Esophagus muscularis mucosa (tissue), 4 donors: Measurements from ENCODE around the gene MYRIP. TPM values are rescaled to one million over a fixed set of nuclear protein-coding genes. Genes with fewer than 3 reads are reported as not detected.

Experiments
- DNase-seq: peaks from one replicate; pipeline ENCODE4 v3.0.0-alpha.2; 2017; ENCODE audit errors: extremely low spot score
- H3K27ac ChIP-seq, 4 donors: fragments of 200-600 bp; sonication (generic); replicated peaks in 1 of 4; 1 replicate in 3 of 4; 2 replicates in 1 of 4; pipeline ENCODE4 v1.5.1; 2016 to 2019; ENCODE audit warnings: mild to moderate bottlenecking in 1 of 4
- H3K27me3 ChIP-seq, 4 donors: fragments of 200-600 bp; sonication (generic); one replicate each; pipeline versions ENCODE4 v1.5.1 to v1.6.0; 2016 to 2019
- H3K36me3 ChIP-seq, 4 donors: fragments of 200-600 bp; sonication (generic); one replicate each; pipeline ENCODE4 v1.5.1; 2016 to 2019
- H3K4me1 ChIP-seq, 4 donors: fragments of 200-600 bp; sonication (generic); one replicate each; pipeline ENCODE4 v1.5.1; 2016 to 2019
- H3K4me3 ChIP-seq, 4 donors: fragments of 200-600 bp; sonication (generic); 1 replicate in 2 of 4; 2 replicates in 2 of 4; pipeline ENCODE4 v1.5.1; 2016 to 2019; ENCODE audit warnings: mild to moderate bottlenecking in 4 of 4, moderate library complexity in 1 of 4
- H3K9me3 ChIP-seq, 4 donors: fragments of 200-600 bp; sonication (generic); 1 replicate in 3 of 4; 2 replicates in 1 of 4; pipeline ENCODE4 v1.5.1; 2016 to 2019
- EP300 ChIP-seq: sonication (generic); formaldehyde crosslinking; IDR thresholded peaks from one replicate; pipeline ENCODE4 v1.6.1; 2017; ENCODE audit warnings: antibody characterized with exemption
- POLR2A ChIP-seq: fragments of 450-650 bp; IDR thresholded peaks from one replicate; pipeline ENCODE4 v1.6.1; 2017; ENCODE audit warnings: antibody characterized with exemption, moderate library complexity, mild to moderate bottlenecking, low read depth
- POLR2AphosphoS5 ChIP-seq, 2 donors: sonication (generic); formaldehyde crosslinking; IDR thresholded peaks; one replicate each; pipeline ENCODE4 v1.6.1; 2017; ENCODE audit warnings: antibody characterized with exemption in 2 of 2
- WGBS: methylation state at CpG from one replicate; pipeline ENCODE4 v1.1.5; 2018; 5-methylcytosine and 5-hydroxymethylcytosine counted together
- intact Hi-C: fragments of 100-400 bp; cut with DNase I; formaldehyde crosslinking; loops from one replicate; pipeline ENCODE4 v1.15.1; 2023
- total RNA-seq, 4 donors: library from RNA; depleted of rRNA; stranded (reverse); fragments of >200 nt; gene quantifications; one replicate each; pipeline versions ENCODE4 v1.1.0 to v1.2.1, GENCODE V29; 2016
- TF ChIP-seq, protein P1 (sequence below), 3 experiments: fragments of 200-600 bp in 2 of 3; fragments of 450-650 bp in 1 of 3; sonication (generic) in 2 of 3; IDR thresholded peaks; one replicate each; pipeline ENCODE4 v1.5.1; 2017 to 2019; ENCODE audit warnings: antibody characterized with exemption in 3 of 3, mild to moderate bottlenecking in 2 of 3, moderate library complexity in 1 of 3

The MYRIP gene
- total RNA-seq, 4 donors from 2014 or later, result 3.3 to 7.2 (median 5.8) TPM

DNA sequence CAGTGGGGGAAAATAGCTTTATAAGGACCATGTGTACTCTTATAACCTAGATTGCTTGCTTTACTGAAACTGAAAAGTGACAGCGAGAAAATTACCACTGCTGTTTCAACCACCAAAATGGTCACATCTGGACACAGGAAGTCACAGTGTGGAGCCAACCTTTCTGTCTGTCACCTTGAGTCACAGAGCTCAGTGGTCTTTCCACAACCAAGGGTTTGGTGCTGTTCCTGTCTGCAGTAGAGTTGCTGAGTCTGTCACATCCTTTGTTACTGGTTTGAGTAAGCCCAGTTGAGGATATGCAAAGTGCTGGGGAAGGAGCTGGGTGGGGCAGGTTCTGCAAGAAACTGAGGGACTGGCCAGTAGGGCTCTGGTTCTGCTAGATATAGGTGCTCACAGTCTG is 361.0 kb downstream of the MYRIP start:
- no peak overlapping the region for H3K4me3 ChIP-seq
- no peak overlapping the region for H3K27ac ChIP-seq
- H3K9me3 ChIP-seq, result no peaks in the 10 kb centered on the region
- H3K27me3 ChIP-seq, result no peaks in the 10 kb centered on the region
- TF ChIP-seq, protein P1, sequence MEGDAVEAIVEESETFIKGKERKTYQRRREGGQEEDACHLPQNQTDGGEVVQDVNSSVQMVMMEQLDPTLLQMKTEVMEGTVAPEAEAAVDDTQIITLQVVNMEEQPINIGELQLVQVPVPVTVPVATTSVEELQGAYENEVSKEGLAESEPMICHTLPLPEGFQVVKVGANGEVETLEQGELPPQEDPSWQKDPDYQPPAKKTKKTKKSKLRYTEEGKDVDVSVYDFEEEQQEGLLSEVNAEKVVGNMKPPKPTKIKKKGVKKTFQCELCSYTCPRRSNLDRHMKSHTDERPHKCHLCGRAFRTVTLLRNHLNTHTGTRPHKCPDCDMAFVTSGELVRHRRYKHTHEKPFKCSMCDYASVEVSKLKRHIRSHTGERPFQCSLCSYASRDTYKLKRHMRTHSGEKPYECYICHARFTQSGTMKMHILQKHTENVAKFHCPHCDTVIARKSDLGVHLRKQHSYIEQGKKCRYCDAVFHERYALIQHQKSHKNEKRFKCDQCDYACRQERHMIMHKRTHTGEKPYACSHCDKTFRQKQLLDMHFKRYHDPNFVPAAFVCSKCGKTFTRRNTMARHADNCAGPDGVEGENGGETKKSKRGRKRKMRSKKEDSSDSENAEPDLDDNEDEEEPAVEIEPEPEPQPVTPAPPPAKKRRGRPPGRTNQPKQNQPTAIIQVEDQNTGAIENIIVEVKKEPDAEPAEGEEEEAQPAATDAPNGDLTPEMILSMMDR (IDR thresholded peaks at IDR 0.05), result no peak
- no peak for TF ChIP-seq EP300
- no peak for TF ChIP-seq POLR2AphosphoS5 (IDR thresholded peaks at IDR 0.05)
- no peak for TF ChIP-seq POLR2A
- H3K4me1 ChIP-seq, result peaks cover 0 to 10% (median 2%) of the 10 kb centered on the region in 4 donors
- intact Hi-C loops, result no loop called here
- WGBS, result 96% methylated on average over 1 of the region's 1 CpG
- no peak for DNase-seq
- no peaks in the 10 kb centered on the region for H3K36me3 ChIP-seq

DNA sequence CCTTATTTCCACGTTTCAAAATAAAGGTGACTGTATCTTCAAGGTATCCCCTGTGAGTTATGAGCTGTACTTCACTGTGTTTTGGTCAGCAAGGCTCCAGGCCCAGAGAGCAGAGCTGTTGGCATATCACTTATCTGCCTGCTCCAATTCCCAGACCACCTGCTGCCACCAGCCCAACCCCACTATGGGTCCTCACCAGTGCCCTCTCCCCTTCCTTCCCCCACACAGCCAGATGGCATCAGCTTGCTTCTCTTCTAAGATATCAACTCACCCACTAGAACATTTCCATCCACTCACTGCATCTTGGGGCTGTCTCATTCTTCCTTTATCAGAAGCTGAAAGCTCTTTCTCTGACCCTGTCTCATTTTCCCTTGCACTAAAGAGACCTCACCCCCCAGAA is 363.2 kb downstream of the MYRIP start:
- Histone ChIP-seq H3K4me1 (peaks cover 0 to 10% (median 2%) of the 10 kb centered on the region in 4 donors), H3K27ac (no peak overlapping the region), H3K36me3 (no peaks in the 10 kb centered on the region), H3K27me3 (no peaks in the 10 kb centered on the region), H3K9me3 (no peaks in the 10 kb centered on the region), H3K4me3 (no peak overlapping the region)
- 89% methylated on average over 1 of the region's 1 CpG for WGBS
- intact Hi-C loops, result no loop called here
- TF ChIP-seq, protein P1 (IDR thresholded peaks at IDR 0.05), result no peak
- no peak for DNase-seq

DNA sequence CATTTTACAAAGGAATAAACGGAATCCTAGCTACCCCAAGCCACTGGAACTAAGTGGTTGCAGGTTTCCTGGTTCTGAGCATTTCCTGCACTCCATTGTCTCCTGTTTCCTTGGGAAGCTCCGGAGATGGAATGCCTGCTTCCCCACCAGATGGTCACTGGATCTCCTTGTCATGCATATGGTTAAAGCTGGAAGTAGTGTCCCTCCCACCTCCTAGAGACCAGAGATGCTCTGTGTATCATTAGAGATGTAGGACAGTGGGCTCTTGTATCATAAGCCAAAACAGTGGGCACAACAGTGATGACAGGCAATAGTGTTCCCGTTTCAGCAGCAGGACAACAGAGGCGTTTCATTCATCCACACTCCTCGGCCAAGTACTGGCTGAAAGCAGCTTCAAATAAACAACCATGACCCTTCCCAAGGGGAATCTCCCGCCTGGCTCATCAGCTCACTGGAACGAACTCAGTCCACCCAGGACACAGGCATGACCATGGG is 363.9 kb downstream of the MYRIP start:
- no peaks in the 10 kb centered on the region for H3K9me3 ChIP-seq
- H3K4me1 ChIP-seq, result peaks cover 0 to 10% (median 2%) of the 10 kb centered on the region in 4 donors
- DNase-seq, result no peak
- TF ChIP-seq POLR2A, result no peak
- no peak overlapping the region for H3K4me3 ChIP-seq
- no peaks in the 10 kb centered on the region for H3K27me3 ChIP-seq
- no peak overlapping the region for H3K27ac ChIP-seq
- 26% methylated on average over 6 of the region's 7 CpGs for WGBS
- H3K36me3 ChIP-seq, result no peaks in the 10 kb centered on the region
- intact Hi-C loops, result no loop called here

DNA sequence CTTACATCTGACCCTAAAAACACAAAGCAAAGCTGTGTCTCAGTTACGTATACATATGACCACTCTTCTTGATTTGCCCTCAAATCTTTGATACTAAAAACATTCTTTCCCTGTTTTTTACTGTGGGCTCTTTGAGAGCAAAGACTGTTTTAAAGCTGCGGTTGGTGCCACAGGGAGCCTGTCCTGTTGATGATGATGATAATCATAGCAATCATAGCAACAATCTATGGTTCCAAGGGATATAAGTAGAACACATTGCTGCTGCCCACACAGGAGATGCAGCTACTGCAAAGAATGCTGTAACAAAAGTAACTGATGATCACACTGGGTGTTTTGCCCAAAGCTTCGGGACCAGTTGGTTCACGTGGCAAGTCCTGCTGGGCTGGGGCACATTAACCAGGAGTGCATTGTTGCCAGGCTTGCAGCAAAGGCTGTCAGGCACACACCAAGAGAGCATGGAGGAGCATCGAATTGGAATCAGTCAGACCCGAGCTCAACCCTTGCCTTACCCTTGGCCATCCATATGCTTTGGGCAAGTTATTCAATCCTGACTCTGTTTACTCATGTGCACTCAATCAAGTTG is 368.7 kb downstream of the MYRIP start:
- H3K4me1 ChIP-seq, result peaks cover 0 to 13% (median under 1%) of the 10 kb centered on the region in 4 donors
- H3K27me3 ChIP-seq, result no peaks in the 10 kb centered on the region
- peaks cover 0 to 4% (median 2%) of the 10 kb centered on the region in 4 donors for H3K36me3 ChIP-seq
- no peaks in the 10 kb centered on the region for H3K9me3 ChIP-seq
- no peak for DNase-seq
- H3K27ac ChIP-seq, result no peak overlapping the region
- TF ChIP-seq, protein P1 (IDR thresholded peaks at IDR 0.05), result no peak
- TF ChIP-seq POLR2AphosphoS5 (IDR thresholded peaks at IDR 0.05), result no peak
- TF ChIP-seq POLR2A, result no peak
- no peak for TF ChIP-seq EP300
- intact Hi-C loops, result loop anchor here (5.0 kb wide), 1 partner anchor 471 kb away; no protein-coding TSS in a partner anchor
- H3K4me3 ChIP-seq, result no peak overlapping the region
- 93% methylated on average over 4 of the region's 6 CpGs for WGBS

DNA sequence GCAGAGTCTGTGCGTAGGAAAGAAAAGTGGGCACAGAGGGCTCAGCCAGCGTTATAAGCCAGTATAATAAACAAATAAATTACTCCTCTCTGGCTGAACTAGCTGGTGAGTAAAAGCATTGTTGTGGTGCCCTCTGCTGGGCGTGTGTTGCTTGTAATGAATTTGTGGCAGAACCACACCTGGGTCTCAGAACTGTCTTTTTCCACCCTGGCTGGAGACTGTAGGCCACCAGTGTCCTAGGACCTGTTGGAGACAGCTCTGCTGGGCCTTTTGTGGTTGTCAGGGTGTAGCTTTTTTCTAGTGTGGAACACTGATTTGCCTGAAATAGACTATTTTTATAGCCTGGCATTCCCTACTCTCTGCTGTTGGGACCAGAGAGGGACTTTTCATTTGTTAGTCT is 369.6 kb downstream of the MYRIP start:
- H3K36me3 ChIP-seq, result peaks cover 0 to 4% (median 2%) of the 10 kb centered on the region in 4 donors
- no peaks in the 10 kb centered on the region for H3K9me3 ChIP-seq
- DNase-seq, result no peak
- intact Hi-C loops, result loop anchor here (5.0 kb wide), 1 partner anchor 472 kb away; no protein-coding TSS in a partner anchor
- no peak overlapping the region for H3K27ac ChIP-seq
- no peak overlapping the region for H3K4me3 ChIP-seq
- TF ChIP-seq EP300, result no peak
- TF ChIP-seq, protein P1 (IDR thresholded peaks at IDR 0.05), result peak; percentile 50 to 65 (median 59)
- H3K4me1 ChIP-seq, result peaks cover 0 to 4% (median 0%) of the 10 kb centered on the region in 4 donors
- 7% methylated on average over 3 of the region's 3 CpGs for WGBS
- no peaks in the 10 kb centered on the region for H3K27me3 ChIP-seq
